Neural progenitor cell (in vitro differentiated cells): Measurements from ENCODE around the gene SLC45A3.

Source experiments
- EZH2 ChIP-seq: fragments of 200-600 bp; sonication (generic); IDR thresholded peaks from 2 replicates; pipeline ENCODE4 v1.6.1; 2017; ENCODE audit warnings: antibody characterized with exemption, mild to moderate bottlenecking, moderate library complexity
- EZH2phosphoT487 ChIP-seq: fragments of 200-600 bp; sonication (generic); IDR thresholded peaks from 2 replicates; pipeline ENCODE4 v1.6.1; 2017; ENCODE audit warnings: antibody characterized with exemption
- TF ChIP-seq, protein P1 (sequence below): fragments of 200-600 bp; sonication (generic); IDR thresholded peaks from 2 replicates; pipeline ENCODE4 v1.5.1; 2017; ENCODE audit warnings: antibody characterized with exemption, mild to moderate bottlenecking

DNA sequence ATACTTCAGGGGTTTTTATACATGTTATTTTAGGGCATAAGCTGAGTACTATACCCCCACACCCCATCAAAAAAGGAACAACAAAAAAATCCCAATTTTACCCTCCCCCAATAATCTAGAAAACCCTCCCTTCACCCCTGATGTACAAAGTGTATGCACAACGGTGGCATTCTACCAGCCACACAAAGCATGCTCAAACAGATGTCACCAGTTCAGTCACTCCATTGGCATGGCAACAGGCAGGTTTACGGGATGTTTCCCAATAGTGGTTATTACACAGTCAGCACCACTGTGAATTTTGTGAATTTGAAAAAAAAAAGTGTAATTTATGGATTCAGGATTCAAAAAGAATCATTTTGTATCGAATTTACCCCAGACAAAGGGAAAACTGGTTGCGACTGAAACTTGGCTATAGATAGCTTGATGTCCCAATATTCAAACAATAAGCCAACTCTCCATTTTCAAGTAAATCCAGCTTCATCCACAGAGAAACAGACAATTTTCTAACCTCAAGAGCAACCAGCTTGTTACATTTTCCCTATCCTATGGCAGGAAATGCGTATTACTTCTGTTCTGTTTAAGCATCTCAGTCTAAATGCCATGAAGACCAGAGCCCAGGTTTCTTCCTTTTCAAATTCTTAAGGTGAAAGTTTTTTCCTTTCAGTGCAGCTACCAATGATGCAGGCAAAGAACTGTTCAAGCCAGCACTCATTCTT, 34.0 kb upstream of the SLC45A3 start:
- TF ChIP-seq, protein P1, sequence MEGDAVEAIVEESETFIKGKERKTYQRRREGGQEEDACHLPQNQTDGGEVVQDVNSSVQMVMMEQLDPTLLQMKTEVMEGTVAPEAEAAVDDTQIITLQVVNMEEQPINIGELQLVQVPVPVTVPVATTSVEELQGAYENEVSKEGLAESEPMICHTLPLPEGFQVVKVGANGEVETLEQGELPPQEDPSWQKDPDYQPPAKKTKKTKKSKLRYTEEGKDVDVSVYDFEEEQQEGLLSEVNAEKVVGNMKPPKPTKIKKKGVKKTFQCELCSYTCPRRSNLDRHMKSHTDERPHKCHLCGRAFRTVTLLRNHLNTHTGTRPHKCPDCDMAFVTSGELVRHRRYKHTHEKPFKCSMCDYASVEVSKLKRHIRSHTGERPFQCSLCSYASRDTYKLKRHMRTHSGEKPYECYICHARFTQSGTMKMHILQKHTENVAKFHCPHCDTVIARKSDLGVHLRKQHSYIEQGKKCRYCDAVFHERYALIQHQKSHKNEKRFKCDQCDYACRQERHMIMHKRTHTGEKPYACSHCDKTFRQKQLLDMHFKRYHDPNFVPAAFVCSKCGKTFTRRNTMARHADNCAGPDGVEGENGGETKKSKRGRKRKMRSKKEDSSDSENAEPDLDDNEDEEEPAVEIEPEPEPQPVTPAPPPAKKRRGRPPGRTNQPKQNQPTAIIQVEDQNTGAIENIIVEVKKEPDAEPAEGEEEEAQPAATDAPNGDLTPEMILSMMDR: no peak
- TF ChIP-seq EZH2: no peak
- no peak for TF ChIP-seq EZH2phosphoT487
